Activated naive CD4-positive, alpha-beta T cell treated with anti-CD3 and anti-CD28 coated beads, Interleukin-2, amount 50 U/mL, for 24 hours (primary cell): ENCODE measurements around the gene APOB.

Experiments
- H3K27ac Mint-ChIP-seq: one replicate; pipeline ENCODE4 v1.8.0; 2021; ENCODE audit warnings: mild to moderate bottlenecking, mixed read lengths
- H3K27me3 Mint-ChIP-seq: one replicate; pipeline ENCODE4 v1.8.0; 2021; ENCODE audit warnings: mixed read lengths
- H3K36me3 Mint-ChIP-seq: one replicate; pipeline ENCODE4 v1.8.0; 2021; ENCODE audit warnings: mixed read lengths
- H3K4me1 Mint-ChIP-seq: one replicate; pipeline ENCODE4 v1.8.0; 2021; ENCODE audit warnings: mixed read lengths
- H3K4me3 Mint-ChIP-seq: one replicate; pipeline ENCODE4 v1.8.0; 2021; ENCODE audit warnings: mild to moderate bottlenecking, mixed read lengths
- H3K9me3 Mint-ChIP-seq: one replicate; pipeline ENCODE4 v1.8.0; 2021; ENCODE audit warnings: mixed read lengths

APOB gene

GRCh38 chr2:21055879-21056790 is 12.3 kb upstream of the APOB start:
- H3K9me3 Mint-ChIP-seq = peaks cover 4% of the 10 kb centered on the region

GRCh38 chr2:21055451-21055850 is 11.6 kb upstream of the APOB start:
- H3K36me3 Mint-ChIP-seq = no peaks in the 10 kb centered on the region
- no peak overlapping the region for H3K4me3 Mint-ChIP-seq
- peaks cover 4% of the 10 kb centered on the region for H3K27me3 Mint-ChIP-seq
- H3K9me3 Mint-ChIP-seq = no peaks in the 10 kb centered on the region
- H3K4me1 Mint-ChIP-seq = no peaks in the 10 kb centered on the region
- H3K27ac Mint-ChIP-seq = no peak overlapping the region

More at GRCh38 chr2:21055879-21056790, 12.3 kb upstream of the APOB start:
- peaks cover 4% of the 10 kb centered on the region for H3K27me3 Mint-ChIP-seq
- no peaks in the 10 kb centered on the region for H3K4me1 Mint-ChIP-seq
- no peak overlapping the region for H3K27ac Mint-ChIP-seq
- H3K36me3 Mint-ChIP-seq = no peaks in the 10 kb centered on the region
- H3K4me3 Mint-ChIP-seq = no peak overlapping the region

DNA sequence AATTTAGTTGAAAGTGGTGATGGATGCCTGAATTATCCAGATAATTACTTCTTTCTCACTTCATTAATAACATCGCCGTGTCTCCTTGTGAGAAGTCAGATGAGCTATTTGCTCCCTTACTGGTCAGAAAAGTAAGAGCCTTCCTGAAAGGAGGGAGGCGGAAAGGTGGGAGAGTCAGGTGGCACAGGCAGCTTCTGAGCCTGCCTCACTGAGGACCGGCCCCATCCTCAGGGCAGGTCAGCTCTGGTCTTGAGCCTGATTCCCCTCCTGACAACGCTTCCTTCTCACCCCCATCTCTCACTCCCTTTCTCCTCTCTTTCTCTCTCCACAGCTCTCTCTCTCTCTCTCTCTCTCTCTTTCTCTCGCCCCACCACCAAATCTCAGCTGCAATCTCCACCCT is 10.1 kb upstream of the APOB start:
- H3K36me3 Mint-ChIP-seq = no peaks in the 10 kb centered on the region
- H3K27me3 Mint-ChIP-seq = peaks cover 4% of the 10 kb centered on the region
- H3K27ac Mint-ChIP-seq = no peak overlapping the region
- no peak overlapping the region for H3K4me3 Mint-ChIP-seq
- no peaks in the 10 kb centered on the region for H3K4me1 Mint-ChIP-seq
- no peaks in the 10 kb centered on the region for H3K9me3 Mint-ChIP-seq

DNA sequence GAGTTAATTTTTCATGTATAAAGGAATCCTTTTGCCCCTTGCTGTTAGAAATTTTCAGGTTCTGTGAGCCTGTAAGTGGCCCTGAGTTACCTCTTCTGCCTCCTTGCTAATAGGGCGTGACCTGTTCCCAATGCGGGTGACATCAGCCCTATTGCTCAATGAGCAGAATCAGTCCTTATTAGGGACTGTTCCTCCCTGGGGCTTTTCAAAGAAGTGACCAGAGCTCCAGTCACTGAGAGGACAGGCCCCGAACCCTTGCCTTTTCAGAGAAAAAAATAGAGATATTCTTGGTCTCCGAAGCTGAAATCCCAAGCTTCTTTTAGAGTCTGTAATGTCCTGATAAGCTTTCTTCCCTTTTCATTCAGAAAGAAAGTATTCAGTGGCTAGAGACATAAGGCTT is 8.2 kb upstream of the APOB start:
- H3K4me1 Mint-ChIP-seq = no peaks in the 10 kb centered on the region
- peaks cover 2% of the 10 kb centered on the region for H3K27me3 Mint-ChIP-seq
- H3K9me3 Mint-ChIP-seq = no peaks in the 10 kb centered on the region
- H3K27ac Mint-ChIP-seq = no peak overlapping the region
- H3K36me3 Mint-ChIP-seq = no peaks in the 10 kb centered on the region
- no peak overlapping the region for H3K4me3 Mint-ChIP-seq

- Mint-ChIP-seq H3K27me3 (peaks cover 6% of the 10 kb centered on the region), H3K9me3 (no peaks in the 10 kb centered on the region), H3K27ac (no peak overlapping the region), H3K4me3 (no peak overlapping the region), H3K4me1 (no peaks in the 10 kb centered on the region), H3K36me3 (no peaks in the 10 kb centered on the region)
Measured at GRCh38 chr2:21050164-21050563, 6.3 kb upstream of the APOB start.

DNA sequence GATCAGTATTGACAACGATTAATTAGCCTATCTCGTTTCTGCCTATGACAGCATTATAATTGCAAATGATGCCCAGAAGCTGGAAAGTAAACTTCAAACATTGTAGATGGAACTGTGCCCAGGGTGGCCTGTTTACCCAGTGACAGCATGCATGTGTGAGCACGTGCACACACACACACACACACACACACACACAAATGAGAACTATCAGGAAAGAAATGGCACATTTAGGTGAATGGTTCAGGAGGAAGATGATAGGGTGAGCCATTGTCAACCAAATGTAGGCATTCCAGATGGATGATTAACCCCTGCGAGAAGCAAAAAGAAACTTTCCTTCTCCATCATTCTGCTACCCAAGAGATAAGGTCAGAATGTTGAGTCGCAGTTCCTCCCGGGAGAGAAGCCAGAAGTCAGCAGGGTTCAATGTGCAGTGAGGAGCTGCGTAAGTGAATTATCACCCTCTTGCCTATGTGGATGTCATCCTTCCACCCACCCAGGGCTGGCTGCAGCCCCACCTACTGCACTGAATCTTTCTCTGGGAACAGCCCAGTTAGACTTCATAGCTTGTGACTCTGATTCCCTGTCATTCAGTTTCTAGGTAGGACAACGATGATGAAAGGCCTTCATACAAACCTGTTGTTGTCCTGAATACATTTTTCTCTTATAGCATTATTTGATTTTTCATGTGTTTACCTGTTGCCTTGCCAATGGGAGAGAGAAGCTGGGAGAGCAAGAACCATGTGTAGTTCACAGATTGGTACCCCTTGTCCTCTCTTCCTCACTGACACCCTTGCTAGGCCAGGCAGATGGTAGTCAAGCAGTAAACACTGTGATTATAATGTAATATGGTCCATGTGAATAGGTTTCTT is 3.5 kb upstream of the APOB start:
- H3K27ac Mint-ChIP-seq = no peak overlapping the region
- peaks cover 5% of the 10 kb centered on the region for H3K4me1 Mint-ChIP-seq
- no peaks in the 10 kb centered on the region for H3K9me3 Mint-ChIP-seq
- no peak overlapping the region for H3K4me3 Mint-ChIP-seq
- H3K27me3 Mint-ChIP-seq = peaks cover 19% of the 10 kb centered on the region
- H3K36me3 Mint-ChIP-seq = no peaks in the 10 kb centered on the region

GRCh38 chr2:21046506-21046905 is 2.6 kb upstream of the APOB start:
- Mint-ChIP-seq H3K36me3 (no peaks in the 10 kb centered on the region), H3K27ac (no peak overlapping the region), H3K9me3 (no peaks in the 10 kb centered on the region), H3K4me1 (peaks cover 5% of the 10 kb centered on the region), H3K27me3 (peaks cover 20% of the 10 kb centered on the region), H3K4me3 (no peak overlapping the region)

GRCh38 chr2:21044694-21045371 is 960 bp upstream of the APOB start:
- Mint-ChIP-seq H3K27ac (no peak overlapping the region), H3K27me3 (peaks cover 20% of the 10 kb centered on the region), H3K4me3 (no peak overlapping the region), H3K9me3 (no peaks in the 10 kb centered on the region), H3K36me3 (no peaks in the 10 kb centered on the region), H3K4me1 (peaks cover 5% of the 10 kb centered on the region)

GRCh38 chr2:21042958-21043743 is 722 bp downstream of the APOB start:
- H3K4me3 Mint-ChIP-seq = peak overlapping the region; percentile 58
- H3K27ac Mint-ChIP-seq = no peak overlapping the region
- H3K9me3 Mint-ChIP-seq = no peaks in the 10 kb centered on the region
- no peaks in the 10 kb centered on the region for H3K36me3 Mint-ChIP-seq
- H3K4me1 Mint-ChIP-seq = peaks cover 5% of the 10 kb centered on the region
- H3K27me3 Mint-ChIP-seq = peaks cover 20% of the 10 kb centered on the region

DNA sequence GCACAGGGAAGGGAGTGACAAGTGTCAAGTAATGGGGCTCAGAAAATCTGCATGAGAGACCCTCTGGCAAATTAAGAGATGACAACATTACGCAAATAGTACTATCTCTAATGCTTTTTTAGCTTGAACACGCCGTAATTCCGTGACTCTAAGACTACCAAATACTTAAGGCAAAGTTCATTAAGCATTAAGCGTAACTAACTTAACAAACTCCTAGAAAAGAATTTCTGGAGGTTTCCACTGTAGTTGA is 1.2 kb downstream of the APOB start:
- no peak overlapping the region for H3K4me3 Mint-ChIP-seq
- no peaks in the 10 kb centered on the region for H3K9me3 Mint-ChIP-seq
- H3K27ac Mint-ChIP-seq = no peak overlapping the region
- H3K36me3 Mint-ChIP-seq = no peaks in the 10 kb centered on the region
- H3K27me3 Mint-ChIP-seq = peaks cover 20% of the 10 kb centered on the region
- H3K4me1 Mint-ChIP-seq = peaks cover 5% of the 10 kb centered on the region

DNA sequence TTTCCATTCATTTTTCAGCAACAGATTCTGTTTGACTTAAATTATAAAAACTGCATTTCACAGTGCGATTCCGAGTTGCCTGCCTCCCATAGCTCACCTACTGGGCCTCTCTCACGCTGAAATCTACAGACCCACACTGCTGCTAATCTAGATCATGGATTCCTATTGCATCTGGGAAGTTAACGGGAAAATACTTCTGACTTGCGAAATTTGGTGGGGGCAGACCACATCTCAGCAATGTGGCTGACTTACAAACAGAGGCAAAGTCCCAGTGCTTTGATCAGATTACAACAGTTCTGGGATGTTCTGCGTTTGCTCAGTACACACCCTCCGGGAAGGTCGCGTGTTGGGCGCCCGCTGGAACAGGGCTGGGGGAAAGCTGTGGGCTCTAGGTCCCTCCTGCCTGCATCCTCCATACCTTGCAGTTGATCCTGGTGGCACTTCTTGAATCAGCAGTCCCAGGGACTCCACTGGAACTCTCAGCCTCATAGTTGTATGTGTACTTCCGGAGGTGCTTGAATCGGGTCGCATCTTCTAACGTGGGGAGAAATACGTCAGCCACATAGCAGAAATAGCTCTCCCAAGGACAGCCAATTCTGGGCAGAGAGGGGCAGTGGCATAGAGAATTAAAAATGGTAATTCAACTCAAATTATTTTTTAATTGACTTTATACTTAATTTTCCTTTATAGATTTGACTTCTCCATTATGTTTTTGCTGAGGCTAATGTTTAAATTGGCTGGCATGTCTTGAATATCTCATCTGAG is 1.7 kb downstream of the APOB start:
- no peak overlapping the region for H3K27ac Mint-ChIP-seq
- H3K4me3 Mint-ChIP-seq = no peak overlapping the region
- no peaks in the 10 kb centered on the region for H3K36me3 Mint-ChIP-seq
- H3K27me3 Mint-ChIP-seq = peaks cover 19% of the 10 kb centered on the region
- H3K9me3 Mint-ChIP-seq = no peaks in the 10 kb centered on the region
- peaks cover 5% of the 10 kb centered on the region for H3K4me1 Mint-ChIP-seq

DNA sequence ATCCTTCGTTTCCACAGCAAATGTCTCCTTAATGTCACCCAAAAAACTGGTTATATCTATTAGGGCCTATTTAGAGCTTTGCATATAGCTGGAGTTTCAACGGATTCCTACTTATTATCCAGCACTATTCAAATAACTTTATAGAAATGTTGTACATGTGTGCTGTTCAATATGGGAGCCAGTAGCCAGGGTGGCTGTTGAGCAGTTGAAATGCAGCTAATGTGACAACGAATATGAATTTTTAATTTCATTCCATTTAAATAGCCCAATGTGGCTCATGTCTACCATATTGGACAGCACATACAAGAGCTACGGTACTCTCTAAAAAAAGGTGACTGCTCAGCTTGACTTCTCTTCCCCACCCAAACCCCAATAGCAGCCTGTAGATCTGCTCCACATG is 2.4 kb downstream of the APOB start:
- Mint-ChIP-seq H3K4me1 (peaks cover 5% of the 10 kb centered on the region), H3K36me3 (no peaks in the 10 kb centered on the region), H3K27ac (no peak overlapping the region), H3K9me3 (no peaks in the 10 kb centered on the region), H3K4me3 (no peak overlapping the region), H3K27me3 (peaks cover 18% of the 10 kb centered on the region)

- Mint-ChIP-seq H3K9me3 (no peaks in the 10 kb centered on the region), H3K36me3 (no peaks in the 10 kb centered on the region), H3K27ac (no peak overlapping the region), H3K4me1 (peaks cover 5% of the 10 kb centered on the region), H3K4me3 (no peak overlapping the region), H3K27me3 (peaks cover 18% of the 10 kb centered on the region)
Measured at GRCh38 chr2:21040468-21041377, 3.1 kb downstream of the APOB start.

DNA sequence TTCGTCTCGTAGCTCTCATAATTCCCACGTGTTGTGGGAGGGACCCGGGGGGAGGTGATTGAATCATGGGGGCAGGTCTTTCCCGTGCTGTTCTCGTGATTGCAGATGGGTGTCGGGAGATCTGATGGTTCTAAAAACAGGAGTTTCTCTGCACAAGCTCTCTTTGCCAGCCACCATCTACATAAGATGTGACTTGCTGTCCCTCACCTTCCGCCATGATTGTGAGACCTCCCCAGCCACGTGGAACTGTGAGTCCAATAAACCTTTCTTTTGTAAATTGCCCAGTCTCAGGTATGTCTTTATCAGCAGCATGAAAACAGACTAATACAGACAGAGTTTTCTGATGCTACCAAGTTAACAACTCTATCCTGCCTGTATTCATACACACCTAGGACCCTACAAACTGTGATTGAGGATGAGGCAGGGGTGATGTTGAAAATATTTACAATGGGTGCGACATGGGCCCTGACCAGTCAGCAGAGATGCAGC is 3.9 kb downstream of the APOB start:
- Mint-ChIP-seq H3K9me3 (no peaks in the 10 kb centered on the region), H3K27me3 (peaks cover 16% of the 10 kb centered on the region), H3K4me3 (no peak overlapping the region), H3K27ac (no peak overlapping the region), H3K36me3 (no peaks in the 10 kb centered on the region), H3K4me1 (peaks cover 5% of the 10 kb centered on the region)
